Neural cell (in vitro differentiated cells): ENCODE data around the gene PTPN7. TPM values are rescaled to one million over a fixed set of nuclear protein-coding genes. Genes with fewer than 3 reads are reported as not detected.

Source experiments
- H2AFZ ChIP-seq: fragments of 200-600, 300-800 bp; sonication (generic), shearing (Covaris generic); 2 replicates; pipeline ENCODE4 v1.6.0; 2014; ENCODE audit warnings: low read depth, mild to moderate bottlenecking, antibody characterized with exemption, low read length, moderate library complexity
- H3F3A ChIP-seq: fragments of 200-600 bp; shearing (Covaris generic); 2 replicates; pipeline ENCODE4 v1.6.1; 2016; ENCODE audit warnings: mild to moderate bottlenecking, moderate library complexity, mixed read lengths, antibody characterized with exemption, low read length; ENCODE audit not compliant: insufficient read depth, poor library complexity, severe bottlenecking
- H3K27ac ChIP-seq: fragments of 200-600, 300-800 bp; sonication (generic), shearing (Covaris generic); 2 replicates; pipeline ENCODE4 v1.5.1; 2014; ENCODE audit warnings: mild to moderate bottlenecking, low read length, moderate library complexity
- H3K27me3 ChIP-seq: fragments of 300-800, 200-600 bp; sonication (generic), shearing (Covaris generic); 2 replicates; pipeline ENCODE4 v1.6.0; 2014; ENCODE audit warnings: mild to moderate bottlenecking, low read depth, low read length, moderate library complexity; ENCODE audit not compliant: insufficient read depth
- H3K36me3 ChIP-seq: fragments of 300-800, 200-600 bp; sonication (generic), shearing (Covaris generic); 2 replicates; pipeline ENCODE4 v1.5.1; 2014; ENCODE audit warnings: mild to moderate bottlenecking, antibody characterized with exemption, low read length, moderate library complexity; ENCODE audit not compliant: insufficient read depth
- H3K4me2 ChIP-seq: fragments of 300-800, 200-600 bp; sonication (generic), shearing (Covaris generic); 2 replicates; pipeline ENCODE4 v1.6.0; 2014; ENCODE audit warnings: mild to moderate bottlenecking, low read length
- H3K4me3 ChIP-seq: fragments of 300-800, 200-600 bp; sonication (generic), shearing (Covaris generic); 2 replicates; pipeline ENCODE4 v1.5.1; 2014; ENCODE audit warnings: mild to moderate bottlenecking, low read length, moderate library complexity
- H3K79me2 ChIP-seq: fragments of 200-600 bp; shearing (Covaris generic); replicated peaks from 2 replicates; pipeline ENCODE4 v1.6.0; 2014; ENCODE audit warnings: mild to moderate bottlenecking, low read length, moderate library complexity; ENCODE audit not compliant: insufficient read depth
- H3K9ac ChIP-seq: fragments of 300-800, 200-600 bp; sonication (generic), shearing (Covaris generic); 2 replicates; pipeline ENCODE4 v1.6.1; 2016; ENCODE audit warnings: mild to moderate bottlenecking, low read length, mixed read lengths
- H3K9me2 ChIP-seq: fragments of 200-600 bp; shearing (Covaris generic); 2 replicates; pipeline ENCODE4 v1.6.1; 2016; ENCODE audit warnings: mild to moderate bottlenecking, low read length, mixed read lengths; ENCODE audit not compliant: insufficient read depth
- H3K9me3 ChIP-seq: fragments of 200-600, 300-800 bp; sonication (generic), shearing (Covaris generic); 2 replicates; pipeline ENCODE4 v1.6.1; 2016; ENCODE audit warnings: mild to moderate bottlenecking, mixed run types, low read length, moderate library complexity, mixed read lengths
- H4K20me1 ChIP-seq: fragments of 200-600 bp; shearing (Covaris generic); 2 replicates; pipeline ENCODE4 v1.6.1; 2016; ENCODE audit warnings: mild to moderate bottlenecking, mixed run types; ENCODE audit not compliant: insufficient read depth
- CTCF ChIP-seq: fragments of 450-650 bp; IDR thresholded peaks from 2 replicates; pipeline ENCODE4 v1.5.1; 2014; ENCODE audit warnings: antibody characterized with exemption, mild to moderate bottlenecking, moderate library complexity; ENCODE audit not compliant: poor library complexity, severe bottlenecking
- EP300 ChIP-seq: fragments of 450-650 bp; conservative IDR thresholded peaks from 2 replicates; pipeline ENCODE4 v1.6.1; 2014; ENCODE audit warnings: antibody characterized with exemption, mild to moderate bottlenecking, moderate library complexity; ENCODE audit not compliant: poor library complexity, severe bottlenecking
- EZH2 ChIP-seq: fragments of 200-600, 300-800 bp; shearing (Covaris generic), sonication (generic); IDR thresholded peaks from 2 replicates; pipeline ENCODE4 v1.6.1; 2014; ENCODE audit warnings: antibody characterized with exemption, low read length, borderline replicate concordance, mild to moderate bottlenecking; ENCODE audit not compliant: insufficient read depth, poor library complexity, severe bottlenecking
- MXI1 ChIP-seq: fragments of 450-650 bp; conservative IDR thresholded peaks from 2 replicates; pipeline ENCODE4 v1.6.1; 2014; ENCODE audit warnings: antibody characterized with exemption, mild to moderate bottlenecking; ENCODE audit not compliant: poor library complexity, severe bottlenecking
- POLR2AphosphoS5 ChIP-seq: IDR thresholded peaks from 2 replicates; pipeline ENCODE4 v1.6.1; 2012
- RAD21 ChIP-seq: fragments of 450-650 bp; conservative IDR thresholded peaks from 2 replicates; pipeline ENCODE4 v1.6.1; 2014; ENCODE audit warnings: antibody characterized with exemption, mild to moderate bottlenecking, moderate library complexity
- REST ChIP-seq: IDR thresholded peaks from 2 replicates; pipeline ENCODE4 v1.6.1; 2012; ENCODE audit warnings: borderline replicate concordance
- SMC3 ChIP-seq: fragments of 450-650 bp; conservative IDR thresholded peaks from 2 replicates; pipeline ENCODE4 v1.6.1; 2014; ENCODE audit warnings: antibody characterized with exemption, mild to moderate bottlenecking, moderate library complexity; ENCODE audit not compliant: poor library complexity
- TAF1 ChIP-seq: IDR thresholded peaks from 2 replicates; pipeline ENCODE4 v1.6.1; 2012; ENCODE audit warnings: low read depth
- polyA plus RNA-seq: library from polyadenylated mRNA; depleted of rRNA; stranded (reverse); fragments of >200 nt; gene quantifications from 2 replicates; pipeline ENCODE4 v1.2.3, GENCODE V29; 2014

The PTPN7 gene
- polyA plus RNA-seq, 1 donor from 2014 or later: 2.1 TPM

- TF ChIP-seq RAD21: no peak
Observed at GRCh38 chr1:202165267-202165941, 5.0 kb upstream of the PTPN7 start (continued).

GRCh38 chr1:202164271-202165037, 4.1 kb upstream of the PTPN7 start:
- H3K36me3 ChIP-seq: no peaks in the 10 kb centered on the region
- no peaks in the 10 kb centered on the region for H3K9me3 ChIP-seq
- H3K9ac ChIP-seq: no peak overlapping the region
- H2AFZ ChIP-seq: no peak overlapping the region
- no peak overlapping the region for H3K27ac ChIP-seq
- no peak overlapping the region for H3K4me3 ChIP-seq
- no peaks in the 10 kb centered on the region for H3K79me2 ChIP-seq
- H3K4me2 ChIP-seq: no peak overlapping the region
- H3F3A ChIP-seq: no peaks in the 10 kb centered on the region
- H4K20me1 ChIP-seq: no peaks in the 10 kb centered on the region
- TF ChIP-seq EP300 (no peak), MXI1 (no peak), SMC3 (no peak), EZH2 (no peak), REST (no peak), CTCF (no peak), TAF1 (no peak), POLR2AphosphoS5 (no peak), RAD21 (no peak)
- H3K9me2 ChIP-seq: no peaks in the 10 kb centered on the region
- no peaks in the 10 kb centered on the region for H3K27me3 ChIP-seq
